EL (cell line): ENCODE measurements around the gene XG.
"Not testable (repeated sequence)": the region's sequence is repeated elsewhere in the genome, so short reads cannot be mapped to it uniquely, and the experiment has no call there.

Experiments
- DNase-seq: peaks from one replicate; pipeline ENCODE4 v3.0.0-alpha.2; 2016

XG gene

GRCh38 chrX:2735270-2735669, 16.6 kb upstream of the XG start:
- DNase-seq: no peak

GRCh38 chrX:2740672-2741071, 11.2 kb upstream of the XG start:
- no peak for DNase-seq

DNA sequence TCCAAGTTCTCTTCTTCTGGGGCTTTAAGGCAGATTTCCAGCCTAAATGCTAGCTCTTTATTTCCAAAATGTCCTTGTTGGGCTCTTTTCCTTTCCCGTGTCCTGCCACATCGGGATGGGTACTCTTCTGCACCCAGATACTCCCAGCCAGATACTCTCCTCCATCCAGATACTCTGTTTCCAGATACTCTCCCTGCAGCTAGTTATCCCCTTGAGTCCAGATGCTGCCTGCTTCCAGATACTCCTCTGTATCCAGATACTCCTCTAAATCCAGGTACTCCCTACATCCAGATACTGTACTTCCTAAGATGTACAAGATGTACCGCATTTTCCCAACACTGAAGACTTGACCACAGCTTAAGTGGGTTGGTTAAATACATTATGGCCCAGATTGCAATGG, 10.5 kb upstream of the XG start:
- no peak for DNase-seq

DNA sequence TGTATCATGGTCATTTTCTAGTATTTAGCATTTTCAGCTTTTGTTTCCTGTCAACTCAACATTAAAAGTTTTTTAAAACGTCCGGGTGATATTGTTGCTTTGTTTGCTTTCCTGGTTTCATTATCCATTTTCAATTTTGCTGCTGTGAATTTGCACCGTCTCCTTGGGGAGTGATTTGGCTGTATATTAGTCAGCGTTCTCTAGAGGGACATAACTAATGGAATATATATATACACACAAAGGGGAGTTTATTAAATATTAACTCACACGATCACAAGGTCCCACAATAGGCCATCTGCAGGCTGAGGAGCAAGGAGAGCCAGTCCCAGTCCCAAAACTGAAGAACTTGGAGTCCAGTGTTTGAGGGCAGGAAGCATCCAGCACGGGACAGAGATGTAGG, 5.6 kb upstream of the XG start:
- DNase-seq: not testable (repeated sequence)

GRCh38 chrX:2748171-2748814, 3.5 kb upstream of the XG start:
- no peak for DNase-seq

DNA sequence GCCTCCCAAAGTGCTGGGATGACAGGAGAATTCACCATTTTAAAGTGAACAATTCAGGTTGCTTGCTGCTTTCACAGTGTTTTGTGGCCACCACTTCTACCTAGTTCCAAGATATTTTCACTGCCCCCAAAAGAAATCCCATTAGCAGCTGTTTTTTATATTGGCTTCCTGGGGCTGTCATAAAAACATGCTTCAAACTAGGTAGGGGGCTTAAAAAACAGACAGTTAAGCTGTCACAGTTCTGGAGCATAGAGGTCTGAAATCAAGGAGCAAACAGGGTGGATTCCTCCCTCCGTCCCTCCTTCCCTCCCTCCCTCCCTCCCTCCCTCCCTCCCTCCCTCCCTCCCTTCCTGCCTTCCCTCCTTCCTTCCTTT, 3.0 kb upstream of the XG start:
- no peak for DNase-seq

GRCh38 chrX:2751291-2751690, 549 bp upstream of the XG start:
- no peak for DNase-seq

DNA sequence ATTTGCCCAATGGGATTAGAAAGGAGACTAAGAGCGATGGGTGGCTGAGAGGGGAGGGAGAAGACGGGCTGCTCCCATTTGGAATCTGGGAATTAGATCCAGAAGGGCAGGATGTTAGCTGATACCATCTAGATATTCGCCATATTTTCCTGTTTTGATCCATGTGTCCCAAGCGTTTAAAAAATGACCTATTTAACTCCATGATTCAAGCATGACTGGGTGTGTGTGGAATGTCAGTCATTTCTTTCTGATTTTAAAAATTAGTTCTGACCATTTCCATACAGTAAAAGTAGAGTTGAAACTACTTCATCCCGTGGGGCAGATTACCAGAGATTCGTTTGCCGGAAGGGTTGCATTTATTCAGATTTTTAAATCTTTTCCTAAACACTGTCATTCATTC, 601 bp downstream of the XG start:
- DNase-seq: peak; percentile 32

DNA sequence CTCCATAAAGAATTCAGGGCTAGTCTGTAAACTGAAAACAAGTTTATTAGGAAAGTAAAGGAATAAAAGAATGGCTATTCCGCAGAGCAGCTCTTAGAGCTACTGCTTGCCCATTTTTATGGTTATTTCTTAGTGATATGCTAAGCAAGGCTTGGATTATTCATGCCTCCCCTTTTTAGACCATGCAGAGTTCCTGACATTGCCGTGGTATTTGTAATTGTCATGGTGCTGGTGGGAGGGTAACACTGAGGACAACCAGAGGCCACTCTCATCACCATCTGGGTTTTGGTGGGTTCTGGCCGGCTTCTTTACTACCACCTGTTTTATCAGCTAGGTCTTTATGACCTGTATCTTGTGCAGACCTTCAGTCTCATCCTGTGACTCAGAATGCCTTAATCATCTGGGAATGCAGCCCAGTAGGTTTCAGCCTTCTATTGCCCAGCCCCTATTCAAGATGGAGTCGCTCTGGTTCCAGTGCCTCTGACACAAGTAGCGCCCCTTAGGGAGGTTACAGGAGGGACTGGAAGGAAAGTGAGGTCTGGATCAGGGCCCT, 3.4 kb downstream of the XG start:
- not testable (repeated sequence) for DNase-seq

DNA sequence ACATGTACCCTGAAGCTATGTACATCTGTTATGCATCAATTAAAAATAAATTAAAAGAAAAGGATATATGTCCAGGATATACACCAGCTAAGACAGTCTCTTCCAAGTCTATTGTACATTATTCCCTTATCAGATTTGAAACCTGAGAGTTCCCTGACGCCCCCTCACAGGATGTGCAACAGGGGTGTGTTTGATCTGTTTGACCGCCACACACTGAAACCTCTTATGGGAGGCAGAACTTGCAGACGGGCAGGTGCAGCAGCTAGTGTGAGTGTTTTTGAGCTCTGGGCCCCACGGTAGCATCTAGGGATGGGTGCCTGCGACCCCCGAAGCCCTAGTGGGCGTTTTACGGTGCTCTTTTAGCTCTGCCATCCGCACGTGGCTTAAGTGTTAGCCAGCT, 4.7 kb downstream of the XG start:
- DNase-seq: no peak

- DNase-seq: no peak
Observed at GRCh38 chrX:2761246-2761645, 9.4 kb downstream of the XG start.

DNA sequence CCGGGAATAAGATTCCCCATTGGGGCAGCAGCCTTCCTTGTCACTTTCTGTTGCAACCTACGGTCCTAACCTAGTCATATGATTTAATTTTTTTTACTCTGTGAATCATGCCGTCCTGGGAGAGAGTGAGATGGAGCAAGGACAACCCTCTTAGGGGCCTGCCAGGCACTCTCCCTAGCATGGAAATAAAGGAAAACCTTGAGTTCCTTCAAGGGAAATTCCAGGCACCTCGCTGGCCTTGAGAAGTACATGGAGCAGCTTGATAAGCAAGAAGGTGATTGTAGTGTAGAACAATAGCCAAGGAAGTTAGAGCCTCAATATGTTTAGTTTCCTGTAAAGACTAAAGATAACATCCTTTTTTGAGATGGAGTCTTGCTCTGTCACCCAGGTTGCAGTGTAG, 10.8 kb downstream of the XG start:
- DNase-seq: not testable (repeated sequence)

DNA sequence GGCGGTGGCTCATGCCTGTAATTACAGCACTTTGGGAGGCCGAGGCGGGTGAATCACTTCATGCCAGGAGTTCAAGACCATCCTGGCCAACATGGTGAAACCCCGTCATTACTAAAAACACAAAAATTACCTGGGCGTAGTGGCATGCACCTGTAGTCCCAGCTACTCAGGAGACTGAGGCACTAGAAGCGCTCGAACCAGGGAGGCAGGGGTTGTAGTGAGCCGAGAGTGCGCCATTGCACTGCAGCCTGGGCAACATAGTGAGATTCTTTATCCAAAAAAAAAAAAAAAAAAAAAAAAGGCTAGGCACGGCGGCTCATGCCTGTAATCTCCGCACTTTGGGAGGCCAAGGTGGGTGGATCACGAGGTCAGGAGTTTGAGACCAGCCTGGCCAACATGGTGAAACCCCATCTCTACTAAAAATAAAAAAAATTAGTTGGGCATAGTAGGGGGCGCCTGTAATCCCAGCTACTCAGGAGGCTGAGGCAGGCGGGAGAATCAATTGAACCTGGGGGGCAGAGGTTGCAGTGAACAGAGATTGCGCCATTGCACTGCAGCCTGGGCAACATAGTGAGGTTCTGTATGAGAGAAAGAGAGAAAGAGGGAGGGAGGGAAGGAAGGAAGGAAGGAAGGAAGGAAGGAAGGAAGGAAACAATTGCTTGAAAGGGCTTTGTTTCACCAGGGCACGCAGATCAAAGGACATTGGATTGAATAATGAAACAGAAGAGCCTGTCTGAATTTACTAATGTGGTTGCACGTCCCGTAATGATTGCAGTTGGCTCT, 13.1 kb downstream of the XG start:
- not testable (repeated sequence) for DNase-seq

DNA sequence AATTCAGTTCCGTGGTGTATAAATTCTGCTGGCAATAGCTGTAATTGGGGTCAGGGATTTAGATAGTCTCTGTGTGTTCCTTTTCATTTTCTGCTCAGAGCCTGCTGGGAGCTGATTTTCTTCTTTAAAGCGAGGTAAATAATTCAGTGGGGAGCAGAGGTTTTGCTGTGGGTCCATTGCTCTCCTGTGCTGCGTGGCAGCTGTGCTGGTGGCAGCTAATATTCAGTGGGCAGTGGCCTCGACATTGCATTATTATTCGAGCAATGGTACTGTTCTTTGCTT, 13.7 kb downstream of the XG start:
- no peak for DNase-seq

GRCh38 chrX:2766906-2767305, 15.1 kb downstream of the XG start:
- no peak for DNase-seq

GRCh38 chrX:2767631-2768455, 16.0 kb downstream of the XG start:
- DNase-seq: peak; percentile 26

GRCh38 chrX:2769615-2770014, 17.8 kb downstream of the XG start:
- DNase-seq: no peak

DNA sequence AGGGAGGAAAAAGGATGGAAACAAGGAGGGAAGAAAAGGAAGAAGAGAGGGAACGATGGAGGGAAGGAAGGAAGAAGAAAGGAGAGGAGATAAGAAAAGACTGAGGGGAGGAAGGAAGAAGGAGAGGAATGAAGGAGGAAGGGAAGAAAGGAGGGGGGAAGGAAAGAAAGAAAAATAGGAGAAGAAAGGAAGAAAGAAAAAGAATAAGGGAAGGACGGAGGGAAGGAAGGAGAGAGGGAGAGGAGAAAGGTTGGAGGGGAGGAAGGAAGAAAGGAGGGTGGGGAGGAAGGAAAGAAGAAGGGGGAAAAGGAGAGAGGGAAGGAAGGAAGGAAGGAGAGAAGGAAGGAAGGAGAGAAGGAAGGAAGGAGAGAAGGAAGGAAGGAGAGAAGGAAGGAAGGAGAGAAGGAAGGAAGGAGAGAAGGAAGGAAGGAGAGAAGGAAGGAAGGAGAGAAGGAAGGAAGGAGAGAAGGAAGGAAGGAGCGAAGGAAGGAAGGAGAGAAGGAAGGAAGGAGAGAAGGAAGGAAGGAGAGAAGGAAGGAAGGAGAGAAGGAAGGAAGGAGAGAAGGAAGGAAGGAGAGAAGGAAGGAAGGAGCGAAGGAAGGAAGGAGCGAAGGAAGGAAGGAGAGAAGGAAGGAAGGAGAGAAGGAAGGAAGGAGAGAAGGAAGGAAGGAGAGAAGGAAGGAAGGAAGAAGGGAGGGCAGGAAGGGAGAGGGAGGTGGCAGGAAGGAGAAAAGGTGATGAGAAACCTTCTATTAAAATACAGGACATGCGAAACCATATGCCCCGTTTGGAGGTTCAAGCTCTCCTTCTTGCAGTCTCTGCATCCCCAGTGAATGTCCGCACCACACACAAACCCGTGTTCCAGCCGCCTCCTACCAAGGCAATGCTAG, 21.6 kb downstream of the XG start:
- not testable (repeated sequence) for DNase-seq

DNA sequence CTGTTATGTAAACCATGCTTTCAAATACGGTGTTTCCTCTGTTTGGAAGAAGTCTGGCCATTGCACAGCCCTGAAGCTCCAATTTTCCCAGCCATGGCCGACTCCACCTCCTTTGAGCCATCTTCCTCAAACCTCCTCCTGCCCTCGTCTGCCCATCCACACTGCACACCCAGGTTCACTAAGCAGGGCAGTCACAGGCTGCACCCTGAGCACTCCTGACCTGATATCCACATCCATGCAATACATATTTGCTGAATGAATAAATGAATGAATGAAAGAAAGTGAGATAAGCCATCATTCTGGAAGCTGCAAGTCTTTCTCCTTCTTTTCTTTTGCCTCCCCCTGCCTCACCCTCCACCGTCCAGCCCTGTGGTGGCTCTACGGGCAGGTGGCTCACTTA, 22.2 kb downstream of the XG start:
- no peak for DNase-seq

DNA sequence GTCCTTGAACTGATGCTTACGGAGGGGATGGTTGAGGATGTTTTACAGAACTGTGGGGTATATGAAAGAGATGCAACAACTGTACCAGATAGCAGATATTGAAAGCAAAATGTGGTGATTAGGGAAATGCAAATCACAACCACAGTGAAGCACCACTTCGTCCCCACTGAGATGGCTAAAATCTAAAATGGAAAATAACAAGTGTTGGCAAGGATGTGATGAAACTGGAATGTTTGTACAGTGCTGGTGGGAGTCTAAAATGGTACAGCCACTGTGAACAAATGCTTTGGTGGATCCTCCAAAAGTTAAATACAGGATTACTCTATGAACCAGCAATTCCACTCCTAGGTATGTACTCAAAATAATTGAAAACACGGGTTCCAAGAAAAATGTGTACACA, 22.9 kb downstream of the XG start:
- DNase-seq: no peak

GRCh38 chrX:2780472-2781225, 28.8 kb downstream of the XG start:
- DNase-seq: not testable (repeated sequence)

- DNase-seq: no peak
Observed at GRCh38 chrX:2781226-2781571, 29.4 kb downstream of the XG start.
